Ammon's horn (tissue), 1 donor: ENCODE measurements around the gene ADRA1B.

Source experiments
- DNase-seq: peaks from one replicate; pipeline ENCODE4 v3.0.0-alpha.2; 2016; ENCODE audit warnings: low spot score

Gene ADRA1B

GRCh38 chr5:159915904-159916840 is at the start of gene ADRA1B:
TSS of gene ADRA1B (plus strand) at chr5:159916482. CDS start at chr5:159916906, 424 bp downstream.
- peak; percentile 70 for DNase-seq

DNA sequence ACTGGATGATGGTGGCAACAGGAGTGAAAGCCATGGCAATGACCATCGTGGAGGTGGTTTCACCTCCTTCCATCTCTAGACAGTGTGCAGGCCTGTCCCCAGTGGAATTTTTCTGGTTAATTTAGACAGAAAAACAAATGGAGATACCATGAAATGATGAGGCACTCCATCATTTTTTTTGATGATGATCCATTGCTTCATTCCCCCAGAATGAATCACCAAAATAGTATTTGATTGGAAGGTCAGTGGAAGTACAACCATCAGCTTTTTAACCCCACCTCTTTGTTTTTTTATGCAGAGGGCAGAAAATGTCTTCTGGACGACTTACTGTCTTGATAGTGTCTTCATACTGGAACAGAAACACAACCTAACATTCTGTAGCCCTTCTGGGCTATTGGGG is 42.6 kb upstream of the ADRA1B start:
- no peak for DNase-seq

GRCh38 chr5:159874263-159874662 is 42.0 kb upstream of the ADRA1B start:
- DNase-seq: no peak

DNA sequence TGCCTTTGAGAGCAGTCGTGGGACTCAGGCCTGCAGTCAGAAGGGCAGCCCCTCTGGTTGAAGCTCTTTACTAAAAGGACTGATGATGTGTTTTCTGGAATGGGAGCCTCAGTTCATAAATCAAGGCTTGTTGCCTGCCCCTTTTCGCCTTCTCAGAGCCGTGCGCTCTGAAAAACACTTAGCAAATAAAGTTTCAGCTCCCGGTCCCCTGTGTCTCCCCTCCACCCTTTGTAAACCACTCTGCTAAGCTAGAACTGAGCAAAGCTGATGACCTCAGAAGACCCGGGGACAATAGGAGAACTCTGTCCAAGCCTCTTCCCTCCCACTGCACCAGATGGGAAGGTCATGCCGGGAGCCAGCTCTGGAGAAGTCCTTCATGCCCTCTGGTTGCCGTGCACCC is 39.3 kb upstream of the ADRA1B start:
- no peak for DNase-seq

DNA sequence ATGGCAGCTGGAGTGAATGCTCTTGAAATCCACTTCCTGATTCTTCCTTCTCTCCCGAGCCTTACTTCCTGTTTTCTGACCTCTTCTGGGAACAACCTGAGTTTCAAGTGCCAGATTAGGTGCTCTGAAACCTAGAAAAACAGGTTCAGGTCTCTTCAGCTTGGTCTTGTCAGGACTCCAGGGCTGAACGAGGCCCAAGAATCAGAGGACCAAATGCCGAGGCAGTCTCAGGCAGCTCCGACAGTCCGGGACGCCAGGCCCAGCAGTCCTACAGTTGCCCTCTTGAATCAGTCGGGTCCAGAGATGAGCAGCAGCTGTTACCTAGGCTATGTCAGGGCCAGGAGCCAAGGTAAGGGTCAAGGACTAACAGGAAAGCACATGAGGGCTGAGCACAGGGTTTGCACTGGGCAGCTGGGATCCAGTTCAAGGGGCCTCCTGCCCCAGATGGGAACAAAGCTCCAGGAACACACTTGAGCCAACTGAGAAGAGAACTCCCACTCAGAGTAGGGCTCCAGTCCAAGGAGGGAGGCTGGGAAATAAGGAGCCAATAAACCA is 38.3 kb upstream of the ADRA1B start:
- peak; percentile 52 for DNase-seq

DNA sequence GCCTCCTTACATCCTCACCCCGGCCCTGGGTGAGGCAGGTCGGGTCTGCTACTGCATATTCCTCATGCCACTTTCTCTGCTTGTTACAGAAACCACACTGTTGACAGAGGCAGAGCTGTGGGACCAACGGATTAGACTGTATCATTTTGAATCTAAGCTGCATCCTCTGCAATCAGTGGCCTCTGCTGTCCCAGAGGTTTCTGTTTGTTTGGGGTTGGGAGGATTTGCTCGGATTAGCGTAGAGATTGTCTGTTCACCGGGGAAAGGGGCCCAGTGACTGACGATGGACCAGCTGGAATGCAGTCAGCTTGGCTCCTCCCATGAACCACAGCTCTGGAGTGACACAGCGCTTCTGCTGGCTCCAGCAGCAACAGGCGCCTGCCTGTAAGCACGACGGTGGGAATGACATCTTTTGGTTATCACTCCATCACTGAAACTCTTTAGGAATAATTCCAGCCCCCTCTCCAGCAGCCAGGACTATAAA is 37.3 kb upstream of the ADRA1B start:
- peak; percentile 83 for DNase-seq

DNA sequence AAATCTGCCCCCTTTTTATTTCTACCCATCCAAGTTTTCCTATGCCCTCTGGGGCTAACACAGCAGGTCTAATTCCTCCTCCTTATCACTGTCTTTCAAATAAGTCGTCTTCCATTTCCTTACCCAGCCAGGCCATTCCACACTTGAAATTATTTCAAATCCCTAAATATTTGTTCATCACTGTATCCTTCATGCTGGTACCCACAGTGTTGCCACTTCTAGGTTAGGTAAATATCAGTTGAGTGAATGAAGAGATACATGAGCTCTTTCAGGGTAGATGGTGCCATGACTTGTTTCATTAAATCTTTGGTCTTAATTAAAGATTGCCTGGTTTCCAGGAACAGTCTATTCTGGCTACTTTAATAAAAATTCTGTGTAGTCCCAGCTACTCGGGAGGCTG is 35.6 kb upstream of the ADRA1B start:
- DNase-seq: no peak

DNA sequence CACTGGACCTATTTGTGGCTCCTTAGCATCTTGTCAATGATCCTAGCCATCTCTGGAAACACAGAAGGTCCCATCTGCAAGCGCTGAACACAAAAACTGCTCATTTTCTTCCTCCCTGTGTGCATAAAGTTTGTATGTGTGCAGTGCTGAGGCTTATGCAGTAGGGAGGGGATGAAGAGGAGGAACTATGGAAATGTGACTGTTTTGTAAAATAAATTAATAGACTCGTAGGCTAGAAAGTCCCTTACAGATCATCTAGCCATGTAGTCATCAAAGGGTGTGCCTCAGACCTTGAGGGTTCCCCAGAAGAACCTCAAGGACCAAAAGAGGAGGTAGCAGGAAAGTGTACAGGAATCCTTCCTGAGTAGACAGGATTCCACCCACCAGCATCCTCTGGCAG is 34.3 kb upstream of the ADRA1B start:
- DNase-seq: no peak

GRCh38 chr5:159883522-159883950 is 32.7 kb upstream of the ADRA1B start:
- DNase-seq: no peak

DNA sequence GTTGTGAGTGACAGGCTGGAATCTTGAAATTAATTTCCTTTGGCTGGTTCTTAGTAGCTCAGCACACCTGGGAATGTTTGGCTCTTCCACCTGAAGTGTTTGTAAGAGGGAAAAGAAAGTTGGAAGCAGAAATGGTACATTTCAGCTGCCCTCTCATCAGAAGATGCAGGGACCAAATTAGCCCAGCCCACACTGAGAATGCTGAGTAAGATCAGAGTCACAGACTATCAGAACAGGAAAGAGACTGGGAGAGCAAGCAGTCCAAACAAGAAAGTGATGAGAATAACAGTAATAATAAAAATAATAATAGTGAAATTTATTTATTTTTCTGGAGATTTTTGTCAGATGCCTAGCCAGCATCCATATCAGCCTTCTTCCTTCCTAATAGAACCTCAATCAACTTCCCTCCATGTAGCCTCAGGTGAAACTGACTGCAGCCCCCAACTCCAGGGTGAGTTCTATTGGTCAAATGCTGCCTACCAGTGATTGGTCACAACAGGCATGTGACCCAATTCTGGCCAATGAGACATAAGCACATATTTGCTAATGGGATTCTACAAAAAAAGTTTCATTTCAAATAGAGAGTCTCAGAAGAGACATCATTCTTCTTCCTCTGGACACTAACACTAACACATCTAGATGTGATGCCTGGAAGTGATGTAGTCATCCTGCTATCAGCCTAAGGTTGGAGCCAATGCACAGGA is 31.2 kb upstream of the ADRA1B start:
- no peak for DNase-seq

- DNase-seq: no peak
Measured at GRCh38 chr5:159886296-159886695, 30.0 kb upstream of the ADRA1B start.

DNA sequence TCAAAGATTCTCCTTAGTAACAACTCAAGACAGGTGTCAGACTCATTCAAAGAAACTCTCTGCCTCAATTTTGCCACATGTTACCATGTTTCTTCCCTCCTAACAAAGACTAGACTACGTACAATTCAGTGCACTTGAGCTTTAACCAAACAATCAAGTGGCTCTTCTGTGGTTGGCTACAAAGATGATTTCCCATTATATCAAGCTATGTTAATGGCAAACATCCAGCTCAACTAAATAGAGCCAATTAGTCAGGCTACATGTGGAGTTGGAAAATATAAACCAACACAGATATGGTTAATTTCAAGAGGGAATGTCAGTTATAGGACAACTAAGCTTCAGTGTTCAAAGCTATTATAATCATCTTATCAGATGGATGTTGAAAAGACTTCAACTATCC is 29.2 kb upstream of the ADRA1B start:
- DNase-seq: no peak

- no peak for DNase-seq
Measured at GRCh38 chr5:159888860-159889259, 27.4 kb upstream of the ADRA1B start.

DNA sequence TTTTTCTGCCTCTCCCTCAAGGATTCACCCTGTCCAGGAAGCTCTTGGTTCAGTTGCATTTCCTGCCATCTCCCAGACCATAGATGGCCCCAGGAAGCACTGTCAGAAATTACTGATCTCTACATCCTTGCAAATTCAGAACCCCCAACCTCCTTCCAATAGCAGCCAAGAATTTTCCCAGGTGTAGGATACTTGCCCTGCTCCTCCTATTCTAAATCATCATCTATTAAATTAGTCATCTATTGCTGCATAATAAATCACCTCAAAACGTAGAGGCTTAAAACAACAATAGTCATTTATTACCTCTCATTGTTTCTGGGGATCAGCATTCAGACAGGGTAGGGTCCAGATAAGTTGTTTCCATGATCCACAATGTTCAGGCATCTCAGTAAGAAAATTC is 26.1 kb upstream of the ADRA1B start:
- no peak for DNase-seq

- no peak for DNase-seq
Measured at GRCh38 chr5:159891371-159891770, 24.9 kb upstream of the ADRA1B start.

DNA sequence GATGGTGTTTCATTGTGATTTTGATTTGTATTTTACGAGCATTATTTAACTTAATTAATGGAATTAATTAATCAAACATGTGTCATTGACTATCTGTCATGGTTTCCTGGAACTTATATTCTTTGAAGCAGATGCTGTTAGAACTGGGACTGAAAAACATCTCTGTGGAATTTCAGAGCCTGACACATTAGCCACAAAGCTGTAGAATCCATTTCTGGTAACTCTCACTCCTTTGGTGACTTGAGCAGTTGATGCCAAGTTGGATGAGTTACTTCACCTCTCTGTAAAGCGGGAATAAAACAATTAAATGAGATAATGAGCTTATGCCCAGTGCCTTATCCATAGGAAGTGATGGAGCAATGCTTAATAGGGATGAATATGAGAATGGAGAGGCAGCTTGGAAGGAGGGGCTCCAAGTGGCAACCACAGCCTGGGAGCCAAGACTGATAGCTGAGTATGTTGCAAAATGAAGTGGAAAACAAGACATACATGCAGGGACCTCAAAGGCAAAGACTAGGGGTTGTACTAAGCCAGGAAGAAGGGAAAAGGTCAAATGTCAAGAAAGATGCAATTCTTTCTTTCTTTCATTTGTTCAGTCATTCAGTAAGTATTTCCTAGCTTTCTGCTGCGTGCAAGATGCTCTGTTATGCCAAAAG is 23.1 kb upstream of the ADRA1B start:
- DNase-seq: no peak

GRCh38 chr5:159894149-159894720 is 22.0 kb upstream of the ADRA1B start:
- DNase-seq: no peak

- DNase-seq: no peak
Measured at GRCh38 chr5:159897786-159898393, 18.4 kb upstream of the ADRA1B start.

DNA sequence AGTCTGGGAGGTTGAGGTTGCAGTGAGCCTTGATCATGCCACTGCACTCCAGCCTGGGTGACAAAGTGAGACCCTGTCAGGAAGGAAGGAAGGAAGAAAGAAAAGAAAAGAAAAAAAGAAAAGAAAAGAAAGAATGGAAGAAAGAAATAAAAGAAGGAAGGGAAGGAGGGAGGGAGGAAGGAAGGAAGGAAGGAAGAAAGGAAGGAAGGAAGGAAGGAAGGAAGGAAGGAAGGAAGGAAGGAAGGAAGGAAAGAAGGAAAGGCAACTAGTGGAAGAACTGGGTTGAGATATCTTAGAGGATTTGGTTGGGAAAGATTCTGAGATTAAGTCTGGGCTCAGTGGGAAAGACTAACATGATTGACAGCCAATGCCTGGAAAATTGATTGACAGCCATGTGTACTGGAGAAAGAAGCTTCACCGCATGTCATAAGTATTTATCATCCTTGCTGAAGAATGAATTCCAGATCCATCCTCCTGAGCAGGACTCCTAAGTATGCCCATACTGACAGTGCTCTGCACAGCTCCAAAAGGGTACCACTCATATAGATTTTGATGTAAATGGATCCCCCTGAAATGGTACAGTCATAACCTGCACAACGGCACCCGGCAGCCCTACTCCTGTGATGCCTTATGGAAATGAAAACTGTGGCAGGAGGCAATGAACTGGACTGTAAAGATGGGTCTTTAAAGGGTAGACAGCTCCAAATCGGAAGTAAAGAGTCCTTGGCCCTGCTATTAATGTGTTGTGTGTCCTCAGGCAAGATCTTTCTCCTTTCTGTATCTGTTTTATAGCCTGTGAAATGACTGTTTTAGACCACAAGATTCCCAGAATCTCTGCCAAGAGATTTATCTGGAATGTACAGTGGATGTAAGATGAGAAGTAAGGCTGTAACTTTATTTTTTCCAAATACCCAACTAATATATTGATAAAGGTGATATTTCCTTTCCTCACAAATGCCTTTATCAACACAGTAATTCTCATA is 16.9 kb upstream of the ADRA1B start:
- no peak for DNase-seq

DNA sequence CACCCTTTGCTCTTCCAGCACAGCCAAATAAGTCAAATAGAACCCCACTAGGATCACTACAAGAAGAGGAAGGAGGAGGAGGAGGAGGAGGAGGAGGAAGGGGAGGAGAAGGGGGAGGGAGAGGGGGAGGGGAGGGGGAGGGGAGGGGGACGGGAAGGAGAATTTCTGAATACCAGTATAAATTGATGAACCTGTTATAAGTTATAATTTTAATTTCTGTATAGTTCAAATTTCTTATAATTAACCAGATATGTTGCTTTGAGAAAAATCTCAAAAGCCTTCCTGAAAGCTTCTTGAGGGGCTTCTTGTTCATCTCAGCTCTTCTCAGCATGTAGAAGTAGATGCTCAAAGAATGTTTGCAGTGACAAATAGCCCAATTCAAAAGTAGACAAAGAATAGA is 15.0 kb upstream of the ADRA1B start:
- DNase-seq: no peak
